Smooth muscle cell (in vitro differentiated cells): ENCODE data around the gene LRP1B. TPM values are rescaled to one million over a fixed set of nuclear protein-coding genes. Genes with fewer than 3 reads are reported as not detected.
"Not testable (repeated sequence)": the region's sequence is repeated elsewhere in the genome, so short reads cannot be mapped to it uniquely, and the experiment has no call there.

Experiments
- DNase-seq: peaks from one replicate; lab custom pipeline; 2025; ENCODE audit not compliant: unreplicated experiment; lab: John Stamatoyannopoulos, UW
- H2AFZ ChIP-seq: fragments of 200-600 bp; sonication (generic); 2 replicates; pipeline ENCODE4 v1.6.0; 2016; ENCODE audit warnings: antibody characterized with exemption, low read depth, mild to moderate bottlenecking
- H3F3A ChIP-seq: fragments of 200-600 bp; sonication (generic); 2 replicates; pipeline ENCODE4 v1.6.0; 2017; ENCODE audit warnings: antibody characterized with exemption, low read depth
- H3K27ac ChIP-seq: fragments of 200-600 bp; sonication (generic); 2 replicates; pipeline ENCODE4 v1.5.1; 2016; ENCODE audit warnings: low read depth, mild to moderate bottlenecking
- H3K27me3 ChIP-seq: fragments of 200-600 bp; sonication (generic); 2 replicates; pipeline ENCODE4 v1.6.1; 2016; ENCODE audit warnings: low read depth, mild to moderate bottlenecking
- H3K36me3 ChIP-seq: fragments of 200-600 bp; sonication (generic); 2 replicates; pipeline ENCODE4 v1.5.1; 2016; ENCODE audit warnings: low read depth
- H3K4me1 ChIP-seq: fragments of 200-600 bp; sonication (generic); 2 replicates; pipeline ENCODE4 v1.5.1; 2016; ENCODE audit warnings: low read depth
- H3K4me2 ChIP-seq: fragments of 200-600 bp; sonication (generic); 2 replicates; pipeline ENCODE4 v1.6.0; 2016; ENCODE audit warnings: mild to moderate bottlenecking
- H3K4me3 ChIP-seq: fragments of 200-600 bp; sonication (generic); 2 replicates; pipeline ENCODE4 v1.5.1; 2016; ENCODE audit warnings: mild to moderate bottlenecking
- H3K79me2 ChIP-seq: fragments of 200-600 bp; sonication (generic); 2 replicates; pipeline ENCODE4 v1.6.0; 2016; ENCODE audit warnings: low read depth, mild to moderate bottlenecking
- H3K9ac ChIP-seq: fragments of 200-600 bp; sonication (generic); 2 replicates; pipeline ENCODE4 v1.6.0; 2016; ENCODE audit warnings: low read depth
- H3K9me3 ChIP-seq: fragments of 200-600 bp; sonication (generic); replicated peaks from 2 replicates; pipeline ENCODE4 v1.5.1; 2016; ENCODE audit warnings: low read depth
- H4K20me1 ChIP-seq: fragments of 200-600 bp; sonication (generic); 2 replicates; pipeline ENCODE4 v1.6.0; 2016; ENCODE audit warnings: low read depth
- WGBS: methylation state at CpG from one replicate; pipeline ENCODE4 v1.1.7; 2016; ENCODE audit warnings: low lambda C conversion rate; 5-methylcytosine and 5-hydroxymethylcytosine counted together
- polyA plus RNA-seq: library from polyadenylated mRNA; unstranded; fragments of >200 nt; fragmentation: Nextera tagmentation; extraction: Ambion mirVana; gene quantifications from 2 replicates; pipeline ENCODE4 v1.2.1, GENCODE V29; 2016
- total RNA-seq: library from RNA; depleted of rRNA; stranded (reverse); fragments of >200 nt; gene quantifications from 2 replicates; pipeline ENCODE4 v1.2.3, GENCODE V29; 2014
- TF ChIP-seq, protein P1 (sequence below): fragments of 200-600 bp; sonication (generic); IDR thresholded peaks from 2 replicates; pipeline ENCODE4 v1.5.1; 2017; ENCODE audit warnings: borderline replicate concordance, mild to moderate bottlenecking, antibody characterized with exemption; ENCODE audit not compliant: insufficient read depth, poor library complexity, severe bottlenecking

Gene LRP1B
- total and polyA plus RNA-seq, 2 experiments from 2014 or later = 0.08 to 2.9 TPM

DNA sequence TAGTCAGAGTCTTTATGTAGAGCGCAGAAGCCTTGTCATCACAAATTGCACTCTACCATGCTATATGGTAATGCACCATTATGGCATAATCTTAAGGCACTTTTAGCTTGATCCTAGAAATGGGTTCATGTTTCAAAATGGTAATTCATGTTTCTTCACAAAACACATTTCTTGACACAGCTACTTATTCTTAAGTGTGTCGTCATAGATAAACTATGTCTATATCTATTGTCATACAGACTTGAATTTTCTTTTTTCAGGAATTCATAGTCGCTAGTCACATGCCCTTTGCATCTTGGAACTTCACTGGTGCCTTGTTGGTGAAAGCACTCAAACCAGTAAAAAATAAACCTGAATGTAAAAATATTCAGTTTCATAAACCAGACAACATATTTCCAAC, 1578.2 kb downstream of the LRP1B start:
- H3K27ac ChIP-seq = no peak overlapping the region
- H3K4me3 ChIP-seq = no peak overlapping the region
- TF ChIP-seq, protein P1, sequence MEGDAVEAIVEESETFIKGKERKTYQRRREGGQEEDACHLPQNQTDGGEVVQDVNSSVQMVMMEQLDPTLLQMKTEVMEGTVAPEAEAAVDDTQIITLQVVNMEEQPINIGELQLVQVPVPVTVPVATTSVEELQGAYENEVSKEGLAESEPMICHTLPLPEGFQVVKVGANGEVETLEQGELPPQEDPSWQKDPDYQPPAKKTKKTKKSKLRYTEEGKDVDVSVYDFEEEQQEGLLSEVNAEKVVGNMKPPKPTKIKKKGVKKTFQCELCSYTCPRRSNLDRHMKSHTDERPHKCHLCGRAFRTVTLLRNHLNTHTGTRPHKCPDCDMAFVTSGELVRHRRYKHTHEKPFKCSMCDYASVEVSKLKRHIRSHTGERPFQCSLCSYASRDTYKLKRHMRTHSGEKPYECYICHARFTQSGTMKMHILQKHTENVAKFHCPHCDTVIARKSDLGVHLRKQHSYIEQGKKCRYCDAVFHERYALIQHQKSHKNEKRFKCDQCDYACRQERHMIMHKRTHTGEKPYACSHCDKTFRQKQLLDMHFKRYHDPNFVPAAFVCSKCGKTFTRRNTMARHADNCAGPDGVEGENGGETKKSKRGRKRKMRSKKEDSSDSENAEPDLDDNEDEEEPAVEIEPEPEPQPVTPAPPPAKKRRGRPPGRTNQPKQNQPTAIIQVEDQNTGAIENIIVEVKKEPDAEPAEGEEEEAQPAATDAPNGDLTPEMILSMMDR = no peak
- WGBS = 98% methylated on average over 3 of the region's 3 CpGs
- H3K4me2 ChIP-seq = no peak overlapping the region
- DNase-seq = no peak
- H3F3A ChIP-seq = no peaks in the 10 kb centered on the region
- no peaks in the 10 kb centered on the region for H3K9me3 ChIP-seq
- no peak overlapping the region for H2AFZ ChIP-seq
- no peaks in the 10 kb centered on the region for H4K20me1 ChIP-seq
- H3K27me3 ChIP-seq = no peaks in the 10 kb centered on the region
- H3K9ac ChIP-seq = no peak overlapping the region
- H3K4me1 ChIP-seq = no peaks in the 10 kb centered on the region
- H3K36me3 ChIP-seq = no peaks in the 10 kb centered on the region
- H3K79me2 ChIP-seq = no peaks in the 10 kb centered on the region

DNA sequence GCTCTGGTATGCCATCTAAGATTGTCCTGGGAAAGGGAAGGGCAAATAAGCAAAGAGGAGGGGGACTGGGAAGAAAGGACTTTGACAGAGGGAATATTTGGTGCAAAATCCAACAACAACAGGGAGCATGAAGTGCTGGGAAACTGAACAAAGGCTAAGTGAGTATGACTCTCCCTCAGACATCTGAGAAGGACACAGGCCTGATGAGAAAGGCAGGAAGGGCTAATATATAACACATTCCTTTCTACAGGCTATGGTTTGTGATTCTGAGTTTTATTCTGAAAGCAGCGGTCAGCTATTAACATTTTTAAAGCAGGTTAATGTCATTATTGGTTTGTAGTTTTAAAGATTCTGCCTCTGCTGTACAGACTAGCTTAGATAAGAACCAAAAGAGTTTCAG, 1579.5 kb downstream of the LRP1B start:
- TF ChIP-seq, protein P1 = no peak
- Histone ChIP-seq H3K79me2 (no peaks in the 10 kb centered on the region), H3K4me3 (no peak overlapping the region), H3K9ac (no peak overlapping the region), H3K27ac (no peak overlapping the region), H2AFZ (no peak overlapping the region), H3K4me1 (no peaks in the 10 kb centered on the region), H3K36me3 (no peaks in the 10 kb centered on the region), H3K27me3 (no peaks in the 10 kb centered on the region), H4K20me1 (no peaks in the 10 kb centered on the region), H3K4me2 (no peak overlapping the region), H3F3A (no peaks in the 10 kb centered on the region), H3K9me3 (no peaks in the 10 kb centered on the region)
- DNase-seq = no peak
- 96% methylated on average over 1 of the region's 1 CpG for WGBS

DNA sequence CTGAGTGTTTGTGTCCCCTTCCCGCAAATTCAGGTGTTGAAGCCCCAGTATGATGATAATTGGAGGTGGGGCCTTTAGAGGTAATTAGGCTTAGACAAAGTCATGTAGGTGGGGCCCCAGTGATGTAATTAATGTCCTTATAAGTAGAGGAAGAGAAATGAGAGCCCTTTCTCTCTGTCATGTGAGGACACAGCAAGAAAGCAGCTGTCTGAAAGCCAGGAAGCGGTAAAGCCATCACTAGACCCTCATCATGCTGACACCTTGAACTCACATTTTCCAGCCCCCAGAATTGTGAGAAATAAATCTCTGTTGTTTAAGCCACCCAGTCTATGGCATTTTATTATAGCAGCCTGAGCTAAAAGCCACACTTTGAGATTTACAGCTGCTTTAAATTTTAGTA, 1580.0 kb downstream of the LRP1B start:
- TF ChIP-seq, protein P1 = no peak
- Histone ChIP-seq H3K9me3 (no peaks in the 10 kb centered on the region), H3K9ac (no peak overlapping the region), H3F3A (no peaks in the 10 kb centered on the region), H3K27ac (no peak overlapping the region), H3K4me3 (no peak overlapping the region), H2AFZ (no peak overlapping the region), H3K36me3 (no peaks in the 10 kb centered on the region), H3K79me2 (no peaks in the 10 kb centered on the region), H3K27me3 (no peaks in the 10 kb centered on the region), H4K20me1 (no peaks in the 10 kb centered on the region), H3K4me1 (no peaks in the 10 kb centered on the region), H3K4me2 (no peak overlapping the region)
- no peak for DNase-seq
- WGBS = 96% methylated on average over 2 of the region's 2 CpGs

DNA sequence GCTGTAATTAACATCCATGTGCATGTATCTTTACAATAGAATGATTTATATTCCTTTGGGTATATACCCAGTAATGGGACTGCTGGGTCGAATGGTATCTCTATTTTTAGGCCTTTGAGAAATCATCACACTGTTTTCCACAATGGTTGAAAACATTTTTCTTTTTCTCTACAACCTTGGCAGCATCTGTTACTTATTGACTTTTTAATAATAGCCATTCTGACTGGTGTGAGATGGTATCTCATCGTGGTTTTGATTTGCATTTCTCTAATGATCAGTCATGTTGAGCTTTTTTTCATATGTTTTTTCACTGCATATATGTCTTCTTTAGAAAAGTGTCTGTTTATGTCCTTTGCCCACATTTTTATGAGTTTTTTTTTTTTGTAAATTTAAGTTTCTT, 1586.0 kb downstream of the LRP1B start:
- WGBS = 82% methylated on average over 2 of the region's 2 CpGs

More for the DNA sequence above, 1586.0 kb downstream of the LRP1B start:
- H3K79me2 ChIP-seq, H3K4me1 ChIP-seq, H3F3A ChIP-seq, H3K4me3 ChIP-seq, H3K27me3 ChIP-seq, H3K9me3 ChIP-seq, H2AFZ ChIP-seq, DNase-seq, H3K27ac ChIP-seq, H3K36me3 ChIP-seq, H4K20me1 ChIP-seq, H3K9ac ChIP-seq, H3K4me2 ChIP-seq: not testable (repeated sequence)
